Heart left ventricle (tissue), 16 donors: ENCODE data around the gene CASKIN1. TPM values are rescaled to one million over a fixed set of nuclear protein-coding genes. Genes with fewer than 3 reads are reported as not detected.

Experiments
- ATAC-seq, 4 donors: fragments of 200-7000 bp; cut with Tn5 transposase; one replicate each; pipeline ENCODE4 v1.9.1; 2020 to 2022; ENCODE audit warnings: moderate library complexity in 4 of 4, mild to moderate bottlenecking in 3 of 4, moderate number of reproducible peaks in 1 of 4
- DNase-seq, 5 donors: peaks; one replicate each; pipeline ENCODE4 v3.0.0-alpha.2; 2020
- H3K27ac ChIP-seq, 12 donors: fragments of 200-600 bp; sonication (generic) in 4 of 12; one replicate each; pipeline versions ENCODE4 v1.5.0 to v1.8.0; 2016 to 2022; ENCODE audit warnings: mild to moderate bottlenecking in 2 of 12
- H3K27me3 ChIP-seq, 9 donors: fragments of 200-600 bp; sonication (generic) in 2 of 9; one replicate each; pipeline versions ENCODE4 v1.5.1 to v1.8.0; 2016 to 2022; ENCODE audit warnings: mild to moderate bottlenecking in 3 of 9
- H3K36me3 ChIP-seq, 9 donors: fragments of 200-600 bp; sonication (generic) in 2 of 9; one replicate each; pipeline versions ENCODE4 v1.5.0 to v1.8.0; 2018 to 2022; ENCODE audit warnings: mild to moderate bottlenecking in 2 of 9
- H3K4me1 ChIP-seq, 12 donors: fragments of 200-600 bp; sonication (generic) in 4 of 12; one replicate each; pipeline versions ENCODE4 v1.5.0 to v1.8.0; 2016 to 2022; ENCODE audit warnings: mild to moderate bottlenecking in 3 of 12
- H3K4me3 ChIP-seq, 12 donors: fragments of 200-600 bp; sonication (generic) in 4 of 12; one replicate each; pipeline versions ENCODE4 v1.5.0 to v1.8.0; 2017 to 2022; ENCODE audit warnings: mild to moderate bottlenecking in 9 of 12, moderate library complexity in 4 of 12
- H3K9me3 ChIP-seq, 12 donors: fragments of 200-600 bp; sonication (generic) in 4 of 12; one replicate each; pipeline versions ENCODE4 v1.5.0 to v1.8.0; 2016 to 2022; ENCODE audit warnings: mild to moderate bottlenecking in 1 of 12
- CTCF ChIP-seq, 12 donors: fragments of 200-600 bp; sonication (generic) in 4 of 12; IDR thresholded peaks; one replicate each; pipeline versions ENCODE4 v1.5.0 to v1.8.0; 2018 to 2022; ENCODE audit warnings: antibody characterized with exemption in 12 of 12, mild to moderate bottlenecking in 5 of 12
- POLR2A ChIP-seq, 2 donors: fragments of 450-650 bp; IDR thresholded peaks; one replicate each; pipeline ENCODE4 v1.6.1; 2017; ENCODE audit warnings: antibody characterized with exemption in 2 of 2, mild to moderate bottlenecking in 2 of 2, moderate library complexity in 2 of 2
- WGBS, 4 donors: extraction: QIAGEN DNeasy Blood & Tissue Kit in 2 of 4; methylation state at CpG; one replicate each; pipeline versions ENCODE4 v1.1.5 to v1.1.7; 2013 to 2018; 5-methylcytosine and 5-hydroxymethylcytosine counted together
- intact Hi-C, 10 donors: fragments of 100-400 bp; cut with DNase I; formaldehyde crosslinking; loops; one replicate each; pipeline versions ENCODE4 v1.11.1 to v1.14.2; 2022
- polyA plus RNA-seq, 2 donors: library from polyadenylated mRNA; stranded (reverse); fragments of 200-250 nt; gene quantifications; one replicate each; pipeline ENCODE4 v1.2.3, GENCODE V29; 2013
- total RNA-seq, 9 donors: library from RNA; depleted of rRNA in 2 of 9; stranded (reverse); fragments of >200 nt in 2 of 9; fragmentation: NEBNext Ultra II Directional in 3 of 9; extraction: Animal tissue kit (Norgen Biotek cat#: 25700) in 3 of 9; gene quantifications; one replicate each; pipeline versions ENCODE4 v1.1.0 to v1.2.4, GENCODE V29; 2016 to 2023
- donor health status: ischemic (EF 13 %, LVEDD 7.1; RV severe dilation, severe dysfunction).
- donor health status: healthy with polysubstance abuse.
- donor health status: DM: no; HTN: yes; CAD: no.
- donor health status: DM: no; HTN: no; CAD: no.
- donor health status: ischemic (EF 25% LVEDD 6.9; RV normal size, moderate dysfunction).
- donor health status: ischemic (EF 25% LVEDD 5.7; RV mildly dilated, moderate dysfunction).
- donor health status: healthy.
- donor health status: DM: yes; HTN: yes; CAD: no.
- donor health status: ischemic (EF 35%, LVEDD 5.7; RV mildly dilated, moderate dysfunction).
- donor health status: nonischemic (EF 11% LVEDD 7.7; RV severe dilation, severe dysfunction).
- donor health status: DM: yes; HTN: yes; CAD: no.
- donor health status: PGD.
- donor health status: ischemic (EF 29% LVEDD 5.4; RV normal size, mild dysfunction).
- donor health status: nonischemic (EF 23%, LVEDD 6.1; RV moderate dilation, normal function).

Gene CASKIN1
- total and polyA plus RNA-seq, 11 donors = 0.37 to 7.0 (median 2.1) TPM

GRCh38 chr16:2199621-2200139 is 3.3 kb upstream of the CASKIN1 start:
- 67 to 73% (median 69%) methylated on average over 13 to 14 of the region's 14 CpGs for WGBS, 4 donors
- intact Hi-C loops = loop anchor here in 4 of 10 donors (5.0 to 10.0 kb wide), 3 partner anchors 37 to 295 kb away; partner anchors contain the start of gene TRAF7 (in 2 of the 4)

GRCh38 chr16:2199095-2199494 is 2.7 kb upstream of the CASKIN1 start:
- no peak overlapping the region for H3K27ac ChIP-seq
- peaks cover 0 to 19% (median 8%) of the 10 kb centered on the region in 12 donors for H3K4me1 ChIP-seq
- intact Hi-C loops = loop anchor here in 1 of 10 donors (10.0 kb wide), 1 partner anchor 296 kb away; no protein-coding TSS in a partner anchor
- ATAC-seq (no peak), DNase-seq (no peak)
- H3K27me3 ChIP-seq = peaks cover 8 to 42% (median 23%) of the 10 kb centered on the region in 9 donors
- H3K4me3 ChIP-seq = no peak overlapping the region
- no peaks in the 10 kb centered on the region for H3K36me3 ChIP-seq
- H3K9me3 ChIP-seq = no peaks in the 10 kb centered on the region
- TF ChIP-seq CTCF (IDR thresholded peaks at IDR 0.05) (no peak), POLR2A (IDR thresholded peaks at IDR 0.05) (no peak)
- 72 to 83% (median 78%) methylated on average over 2 to 5 of the region's 5 CpGs for WGBS, 4 donors

More at GRCh38 chr16:2199621-2200139, 3.3 kb upstream of the CASKIN1 start:
- DNase-seq = no peak
- no peak for TF ChIP-seq POLR2A (IDR thresholded peaks at IDR 0.05)
- no peak for TF ChIP-seq CTCF (IDR thresholded peaks at IDR 0.05)
- no peak overlapping the region for H3K4me3 ChIP-seq
- no peak overlapping the region for H3K27ac ChIP-seq
- peaks cover 8 to 37% (median 22%) of the 10 kb centered on the region in 9 donors for H3K27me3 ChIP-seq
- no peaks in the 10 kb centered on the region for H3K36me3 ChIP-seq
- ATAC-seq = no peak
- no peaks in the 10 kb centered on the region for H3K9me3 ChIP-seq
- peaks cover 0 to 21% (median 10%) of the 10 kb centered on the region in 12 donors for H3K4me1 ChIP-seq

GRCh38 chr16:2198283-2198682 is 1.9 kb upstream of the CASKIN1 start:
- no peaks in the 10 kb centered on the region for H3K36me3 ChIP-seq
- intact Hi-C loops = loop anchor here in 1 of 10 donors (10.0 kb wide), 1 partner anchor 297 kb away; no protein-coding TSS in a partner anchor
- no peak for ATAC-seq
- H3K9me3 ChIP-seq = no peaks in the 10 kb centered on the region
- WGBS, 4 donors = 63 to 78% (median 65%) methylated on average over 4 of the region's 4 CpGs
- no peak overlapping the region for H3K4me3 ChIP-seq
- H3K27me3 ChIP-seq = peaks cover 8 to 45% (median 23%) of the 10 kb centered on the region in 9 donors
- no peak for TF ChIP-seq POLR2A (IDR thresholded peaks at IDR 0.05)
- no peak for DNase-seq
- peaks cover 0 to 19% (median 8%) of the 10 kb centered on the region in 12 donors for H3K4me1 ChIP-seq
- H3K27ac ChIP-seq = no peak overlapping the region

GRCh38 chr16:2197765-2198164 is 1.4 kb upstream of the CASKIN1 start:
- peaks cover 0 to 19% (median 8%) of the 10 kb centered on the region in 12 donors for H3K4me1 ChIP-seq
- H3K4me3 ChIP-seq = no peak overlapping the region
- H3K9me3 ChIP-seq = no peaks in the 10 kb centered on the region
- no peak for DNase-seq
- no peaks in the 10 kb centered on the region for H3K36me3 ChIP-seq
- peaks cover 8 to 45% (median 23%) of the 10 kb centered on the region in 9 donors for H3K27me3 ChIP-seq
- H3K27ac ChIP-seq = no peak overlapping the region
- TF ChIP-seq CTCF (IDR thresholded peaks at IDR 0.05) = no peak
- no peak for TF ChIP-seq POLR2A (IDR thresholded peaks at IDR 0.05)
- intact Hi-C loops = loop anchor here in 1 of 10 donors (10.0 kb wide), 1 partner anchor 297 kb away; no protein-coding TSS in a partner anchor
- no peak for ATAC-seq
- 81 to 89% (median 87%) methylated on average over 5 to 6 of the region's 6 CpGs for WGBS, 4 donors
